Left lobe of liver (tissue), 2 donors: Measurements from ENCODE around the gene DICER1. TPM values are rescaled to one million over a fixed set of nuclear protein-coding genes. Genes with fewer than 3 reads are reported as not detected.

Experiments
- ATAC-seq: fragments of 200-7000 bp; cut with Tn5 transposase; one replicate; pipeline ENCODE4 v1.9.1; 2020; ENCODE audit warnings: mild to moderate bottlenecking, moderate library complexity
- DNase-seq: peaks from one replicate; pipeline ENCODE4 v3.0.0-alpha.2; 2020; ENCODE audit warnings: low spot score
- total RNA-seq: library from RNA; stranded (reverse); gene quantifications from one replicate; pipeline ENCODE4 v1.2.1, GENCODE V29; 2021
- donor health status: DM: no; HTN: no; CAD: no; lungs with moderate emphysema.
- donor health status: DM: no; HTN: yes; CAD: no.

The DICER1 gene
- total RNA-seq, 1 donor from 2014 or later = 35.2 TPM

DNA sequence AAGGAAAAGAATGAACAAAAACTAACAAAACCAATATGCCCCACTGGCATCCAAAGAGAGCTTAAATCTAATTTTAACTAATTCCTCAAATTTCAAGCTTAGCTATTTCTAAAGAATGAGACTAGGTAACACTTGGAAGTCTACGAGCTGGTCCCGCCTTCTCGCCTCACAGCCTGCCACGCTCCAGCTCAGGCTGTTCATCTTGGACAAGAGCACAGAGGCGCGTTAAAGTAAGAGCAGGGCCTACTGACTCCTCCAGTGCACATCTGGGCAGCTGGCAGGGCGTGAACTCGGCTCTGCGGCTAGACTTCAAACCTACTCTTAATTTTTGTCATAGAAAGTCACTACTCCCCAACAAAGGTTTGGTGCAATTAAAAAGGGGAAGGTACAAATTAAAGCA lies 64.6 kb downstream of the DICER1 start:
- ATAC-seq (no peak), DNase-seq (no peak)

- no peak for DNase-seq
- ATAC-seq = no peak
Observed at GRCh38 chr14:95091581-95091980, 65.7 kb downstream of the DICER1 start.

GRCh38 chr14:95088665-95089064 lies 68.7 kb downstream of the DICER1 start:
- no peak for ATAC-seq
- DNase-seq = no peak

DNA sequence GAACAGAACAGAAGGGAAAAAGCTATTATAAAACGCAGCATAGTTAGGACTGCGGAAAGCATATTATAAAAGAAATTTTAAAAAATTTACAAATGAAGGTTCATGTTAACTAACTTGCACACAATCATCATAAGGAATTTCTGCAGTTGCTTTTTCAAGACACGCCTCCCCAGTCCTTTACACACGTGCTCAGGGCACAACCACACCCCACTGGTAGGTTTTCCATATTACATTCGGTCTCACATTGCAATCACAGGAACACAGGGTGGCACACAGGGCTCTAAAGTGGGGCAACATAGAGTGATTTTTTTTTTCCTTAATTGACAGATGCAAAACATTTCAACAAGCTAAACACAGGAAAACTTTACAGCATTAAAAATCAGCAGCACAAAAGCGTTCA lies 69.7 kb downstream of the DICER1 start:
- ATAC-seq (no peak), DNase-seq (no peak)

DNA sequence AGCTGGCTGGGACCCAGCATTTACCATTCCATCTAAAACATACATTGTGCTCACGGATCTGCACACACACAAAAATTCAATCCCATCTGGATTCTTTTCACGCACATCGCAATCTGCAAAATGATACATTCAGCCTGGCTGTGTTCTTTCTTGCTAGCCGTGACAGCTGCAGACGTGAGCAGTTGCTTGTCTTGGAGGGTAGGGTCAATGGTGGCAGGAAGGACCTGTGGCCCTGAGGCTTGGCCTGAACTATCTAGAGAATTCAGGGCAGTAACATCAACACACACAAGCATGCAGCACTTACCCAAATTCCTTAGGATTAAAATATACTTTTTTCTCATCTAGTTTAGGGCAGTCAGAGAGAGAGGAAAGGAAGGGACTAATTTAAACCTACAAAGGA lies 72.0 kb downstream of the DICER1 start:
- ATAC-seq (no peak), DNase-seq (no peak)

- DNase-seq (no peak), ATAC-seq (no peak)
Observed at GRCh38 chr14:95078867-95079266, 78.5 kb downstream of the DICER1 start.

DNA sequence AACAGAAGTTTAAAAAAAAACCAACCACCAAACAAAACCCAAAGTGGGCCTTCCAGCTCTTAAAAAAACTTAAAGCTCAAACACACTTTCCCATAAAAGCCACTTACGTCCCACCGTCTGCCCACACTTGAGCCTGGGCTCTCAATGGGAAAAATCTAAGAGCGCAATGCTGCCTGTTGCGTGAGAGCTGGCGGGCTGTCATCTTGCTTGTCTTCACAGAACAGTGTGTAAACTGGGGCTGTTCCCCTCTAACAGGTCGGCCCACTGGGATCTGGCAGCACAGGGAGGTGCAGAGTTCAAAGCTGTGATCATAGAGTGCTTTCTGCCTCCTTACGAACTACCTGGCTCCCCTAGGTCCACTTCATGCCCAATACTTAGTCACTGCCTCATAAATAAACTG lies 80.0 kb downstream of the DICER1 start:
- no peak for ATAC-seq
- no peak for DNase-seq

DNA sequence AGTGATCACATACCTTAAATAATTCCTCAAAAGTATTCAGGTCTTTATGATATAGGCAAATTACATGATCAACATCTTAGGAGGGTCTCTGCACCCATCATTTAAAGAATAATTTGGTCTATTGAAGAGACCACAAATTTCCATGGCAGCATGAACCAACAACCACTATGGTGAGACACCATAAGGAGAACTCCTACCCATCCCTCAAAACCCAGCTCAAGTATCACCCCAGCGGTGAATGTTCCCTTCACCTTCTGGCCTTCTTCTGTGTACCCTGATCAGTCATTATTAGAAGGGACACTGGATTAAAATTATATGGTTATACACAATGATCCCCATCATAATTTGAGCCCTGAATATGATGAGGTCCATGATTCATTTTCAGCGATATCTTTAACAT lies 81.5 kb downstream of the DICER1 start:
- ATAC-seq (no peak), DNase-seq (no peak)

DNA sequence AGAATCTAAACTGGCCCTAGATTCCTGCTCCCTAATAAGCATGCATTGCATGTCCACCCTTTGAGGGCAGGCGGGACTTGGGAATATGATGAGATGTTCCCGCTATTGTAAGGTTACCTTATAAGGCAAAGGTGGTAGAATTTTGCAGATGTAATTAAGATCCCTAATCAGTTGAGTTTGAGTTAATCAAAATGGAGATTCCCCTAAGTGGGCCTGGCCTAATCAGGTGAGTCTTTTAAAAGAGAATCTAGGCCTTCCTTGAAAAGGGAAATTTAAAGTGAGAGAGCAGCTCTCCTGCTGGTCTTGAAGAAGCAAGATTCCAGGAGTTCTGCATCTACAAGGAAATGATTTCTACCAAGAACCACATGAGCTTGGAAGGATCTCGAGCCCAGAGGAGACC lies 83.4 kb downstream of the DICER1 start:
- no peak for DNase-seq

DNA sequence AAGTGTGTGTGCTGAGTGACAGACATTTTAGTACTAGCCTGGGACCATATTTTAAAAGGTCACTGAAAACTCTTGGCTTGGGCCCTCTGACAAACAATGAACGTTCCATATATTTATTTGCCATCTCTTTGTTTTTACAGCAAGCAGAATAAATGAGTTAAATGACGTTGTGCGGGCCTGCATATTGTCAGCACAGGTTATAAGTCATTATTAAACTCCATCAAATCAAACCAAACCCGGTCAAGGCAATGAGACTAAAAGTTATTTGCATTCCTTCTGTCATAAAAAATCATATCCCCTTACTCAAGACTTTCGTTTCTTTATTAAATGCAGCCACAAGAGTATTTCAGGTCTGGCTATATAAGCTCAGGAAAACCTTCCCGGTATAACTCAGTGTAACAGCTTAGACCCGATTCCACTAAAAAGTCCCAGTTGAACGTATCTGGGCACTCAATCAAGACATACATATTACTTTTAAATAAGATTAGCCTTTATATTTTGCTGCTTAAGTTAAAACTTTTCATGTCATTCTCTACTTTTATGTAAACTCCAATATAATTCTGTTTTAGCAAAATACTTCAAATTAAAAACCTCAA lies 84.9 kb downstream of the DICER1 start:
- ATAC-seq = no peak

More for the DNA sequence above, 83.4 kb downstream of the DICER1 start:
- ATAC-seq = no peak

GRCh38 chr14:95071649-95072280 lies 85.6 kb downstream of the DICER1 start:
- no peak for DNase-seq

More for the DNA sequence above, 84.9 kb downstream of the DICER1 start:
- DNase-seq = no peak

GRCh38 chr14:95070748-95071435 lies 86.4 kb downstream of the DICER1 start:
- ATAC-seq = no peak
- DNase-seq = no peak

More at GRCh38 chr14:95071649-95072280, 85.6 kb downstream of the DICER1 start:
- no peak for ATAC-seq

DNA sequence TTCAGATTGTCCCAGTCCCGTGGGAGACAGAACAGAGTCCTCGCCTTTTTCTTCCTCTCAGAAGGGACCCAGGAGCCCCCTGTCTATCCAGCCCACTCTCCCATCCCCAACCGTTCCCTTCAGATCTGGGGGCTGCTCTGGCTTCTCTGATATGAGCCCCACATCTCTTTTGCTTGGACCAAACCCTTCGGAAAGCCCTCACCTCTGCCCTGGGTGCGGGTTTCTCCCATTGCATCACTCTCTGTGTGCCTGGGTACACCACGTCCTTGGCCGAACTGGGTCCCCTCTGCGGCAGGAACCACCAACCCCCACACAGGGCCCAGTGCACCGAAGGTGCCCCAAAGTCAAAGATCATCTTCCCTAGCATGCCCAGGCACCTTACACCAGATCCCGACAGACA lies 87.8 kb downstream of the DICER1 start:
- no peak for ATAC-seq
- peak; percentile 26 for DNase-seq

DNA sequence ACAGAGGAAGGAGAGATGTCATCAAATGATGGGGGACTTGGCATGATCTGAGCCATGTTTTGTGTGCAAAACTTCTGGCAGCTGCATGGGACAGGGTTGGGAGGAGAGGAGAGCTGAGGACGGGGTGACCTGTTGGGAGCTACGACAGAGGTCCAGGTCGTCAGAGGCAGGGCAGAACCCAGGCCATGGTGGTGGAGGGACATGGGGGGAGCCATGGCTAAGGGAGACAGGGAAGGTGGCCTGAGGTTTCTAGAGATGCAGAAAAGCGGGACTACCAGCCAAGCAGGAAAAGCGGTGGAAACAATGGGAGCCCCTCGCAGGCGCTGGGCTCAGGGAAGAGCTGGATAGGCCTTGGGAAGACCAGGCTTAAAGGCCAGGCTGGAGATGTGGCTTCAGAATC lies 88.3 kb downstream of the DICER1 start:
- DNase-seq (peak; percentile 15), ATAC-seq (no peak)

- DNase-seq (peak; percentile 7), ATAC-seq (no peak)
Observed at GRCh38 chr14:95068521-95068920, 88.8 kb downstream of the DICER1 start.

DNA sequence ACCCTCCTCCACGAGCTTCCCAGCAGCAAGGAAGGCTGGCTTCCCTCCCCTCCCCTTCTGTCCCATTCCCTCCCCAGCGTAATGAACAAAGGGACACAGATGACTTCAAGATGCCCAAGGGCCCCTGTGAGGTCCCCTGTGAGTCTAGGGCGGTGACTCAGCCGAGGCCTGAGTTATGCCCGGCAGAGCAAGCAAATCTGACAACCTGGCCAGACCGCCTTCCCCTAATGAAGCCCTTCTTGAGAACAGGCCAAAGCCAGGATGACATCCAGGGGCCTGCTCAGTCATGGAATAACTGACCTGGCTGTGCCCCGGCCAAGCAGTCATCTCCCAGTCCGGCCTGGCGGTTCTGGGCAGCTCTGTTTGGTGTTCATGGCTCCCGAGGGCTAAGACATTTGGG lies 89.2 kb downstream of the DICER1 start:
- DNase-seq = peak; percentile 31
- no peak for ATAC-seq

DNA sequence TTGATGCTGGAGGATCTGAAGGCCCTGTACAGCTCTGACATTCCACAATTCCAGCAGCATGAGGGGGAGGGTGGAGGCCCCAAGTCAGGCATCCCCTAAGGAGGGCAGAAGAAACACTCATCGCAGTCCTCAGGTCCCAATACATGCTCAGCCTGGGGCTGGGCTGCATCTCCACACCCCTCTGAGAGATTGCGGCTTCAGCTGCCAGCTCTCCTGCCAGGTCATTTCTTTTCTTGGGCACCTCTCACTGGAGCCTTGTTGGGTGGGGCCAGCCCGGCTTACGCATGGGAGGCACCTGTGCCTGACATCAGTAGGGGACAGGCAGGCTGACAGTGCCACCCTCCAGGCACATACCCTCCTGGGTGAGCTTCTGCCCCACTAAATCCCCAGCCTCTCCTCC lies 89.8 kb downstream of the DICER1 start:
- ATAC-seq (no peak), DNase-seq (peak; percentile 28)

DNA sequence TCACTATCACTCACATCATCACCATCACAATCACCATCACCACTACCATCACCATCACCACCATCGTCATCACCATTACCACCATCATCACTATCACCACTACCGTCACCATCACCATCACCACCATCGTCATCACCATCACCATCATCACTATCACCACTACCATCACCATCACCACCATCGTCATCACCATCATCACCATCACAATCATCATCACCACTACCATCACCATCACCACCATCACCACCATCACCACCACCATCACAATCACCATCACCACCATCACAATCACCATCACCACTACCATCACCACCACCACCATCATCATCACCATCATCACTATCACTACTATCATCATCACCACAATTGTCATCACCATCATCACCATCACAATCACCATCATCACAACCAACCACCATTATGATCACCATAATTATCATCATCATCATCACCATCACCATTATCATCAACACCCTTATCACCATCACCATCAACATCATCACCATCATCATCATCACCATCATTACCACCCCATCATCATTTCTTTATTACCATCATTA lies 90.8 kb downstream of the DICER1 start:
- DNase-seq = no peak
- no peak for ATAC-seq

- no peak for ATAC-seq
Observed at GRCh38 chr14:95065411-95065810, 91.9 kb downstream of the DICER1 start.

DNA sequence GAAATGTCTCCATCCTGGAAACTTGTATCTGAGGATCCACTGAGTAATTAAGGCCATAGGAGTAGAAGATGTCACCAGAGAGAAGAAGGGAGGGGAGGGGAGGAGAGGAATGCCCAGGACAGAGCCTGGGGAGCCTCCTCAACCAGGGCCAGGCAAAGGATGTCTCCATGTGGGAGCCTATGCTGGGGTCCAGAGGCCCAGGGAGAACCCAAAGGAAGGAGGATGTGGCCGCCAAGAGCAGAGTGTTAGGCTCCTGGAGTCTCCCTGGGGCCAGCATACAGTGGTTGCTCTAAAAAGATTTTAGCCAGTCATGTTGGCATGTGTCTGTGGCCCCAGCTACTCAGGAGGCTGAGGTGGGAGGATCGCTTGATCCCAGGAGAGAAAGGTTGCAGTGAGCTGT lies 92.6 kb downstream of the DICER1 start:
- no peak for DNase-seq
- ATAC-seq = no peak

More at GRCh38 chr14:95065411-95065810, 91.9 kb downstream of the DICER1 start:
- no peak for DNase-seq

GRCh38 chr14:95064256-95064655 lies 93.1 kb downstream of the DICER1 start:
- ATAC-seq = no peak

GRCh38 chr14:95063391-95063790 lies 93.9 kb downstream of the DICER1 start:
- DNase-seq (no peak), ATAC-seq (no peak)

More at GRCh38 chr14:95064256-95064655, 93.1 kb downstream of the DICER1 start:
- no peak for DNase-seq
